Measurements from ENCODE around the gene LFNG. TPM values are rescaled to one million over a fixed set of nuclear protein-coding genes. Genes with fewer than 3 reads are reported as not detected.

Gene LFNG
- total RNA-seq, 2 donors from 2014 or later: 16.0 to 47.2 TPM

DNA sequence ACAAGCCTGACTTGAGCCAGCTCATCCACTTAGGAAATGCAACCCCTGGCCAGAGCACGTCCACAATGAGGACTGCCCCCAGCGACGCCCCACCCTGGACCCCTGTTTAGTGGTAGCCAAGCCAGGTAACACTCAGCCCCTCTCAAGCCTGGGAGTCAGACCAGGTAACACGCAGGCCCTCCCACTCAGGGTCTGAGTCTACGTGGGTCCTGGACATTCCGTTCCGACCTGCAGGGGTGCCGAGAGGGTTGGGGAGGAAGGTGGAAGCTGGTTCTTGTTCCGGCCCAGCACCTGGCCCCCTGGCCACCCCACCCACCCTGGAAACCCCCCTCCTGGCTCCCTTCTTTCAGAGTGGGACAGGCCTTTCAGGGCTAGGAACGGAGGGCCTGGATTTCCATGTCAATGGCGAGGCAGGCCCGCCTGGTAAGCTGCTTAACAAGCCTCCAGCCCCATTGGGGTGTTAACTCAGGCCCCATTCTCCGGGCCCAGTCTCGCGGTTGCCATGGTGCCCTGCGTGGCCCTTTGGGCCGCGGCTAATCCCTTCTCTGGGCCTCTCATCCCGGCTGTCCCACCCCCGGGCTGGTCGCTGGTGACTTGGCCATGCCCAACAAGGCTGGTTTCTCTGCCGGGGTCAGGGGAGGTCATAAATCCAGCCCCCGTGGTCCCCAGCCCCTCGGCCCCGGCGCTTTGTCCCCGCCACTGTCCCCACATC, 19.7 kb upstream of the LFNG start:
- no peak overlapping the region for H3K4me3 Mint-ChIP-seq
- no peaks in the 10 kb centered on the region for H3K9me3 Mint-ChIP-seq
- H3K9ac ChIP-seq (ENCODE audit: extremely low read depth, low read length, poor library complexity, severe bottlenecking): no peak overlapping the region
- no peaks in the 10 kb centered on the region for H3K27me3 ChIP-seq (ENCODE audit: control insufficient read depth, insufficient read depth, low read length, poor library complexity, severe bottlenecking)
- no peaks in the 10 kb centered on the region for H3K27me3 Mint-ChIP-seq (ENCODE audit: insufficient read depth)
- H3K27ac Mint-ChIP-seq: peak overlapping the region; percentile 44
- H3K9me3 ChIP-seq (ENCODE audit: control insufficient read depth, low read length): no peaks in the 10 kb centered on the region
- H3K4me3 ChIP-seq (ENCODE audit: low read length): no peak overlapping the region
- H3K36me3 Mint-ChIP-seq (ENCODE audit: low read depth): no peaks in the 10 kb centered on the region
- peak; percentile 72 for DNase-seq
- peaks cover 16% of the 10 kb centered on the region for H3K4me1 ChIP-seq (ENCODE audit: control insufficient read depth, insufficient read depth, low read length)
- peaks cover 15% of the 10 kb centered on the region for H3K4me1 Mint-ChIP-seq
- no peaks in the 10 kb centered on the region for H3K36me3 ChIP-seq (ENCODE audit: control insufficient read depth, insufficient read depth, low read length)
- 62 to 80% methylated on average over 15 to 26 of the region's 27 CpGs for WGBS, 2 experiments (ENCODE audit: insufficient coverage in 1 of 2, insufficient read length in 1 of 2)
- no peak for TF ChIP-seq CTCF (conservative IDR thresholded peaks at IDR 0.05)
- peak overlapping the region; percentile 77 for H3K27ac ChIP-seq (ENCODE audit: low read depth, low read length)

- Mint-ChIP-seq H3K9me3 (no peaks in the 10 kb centered on the region), H3K27ac (peak overlapping the region; percentile 44), H3K4me1 (peaks cover 15% of the 10 kb centered on the region), H3K36me3 (ENCODE audit: low read depth) (no peaks in the 10 kb centered on the region), H3K27me3 (ENCODE audit: insufficient read depth) (no peaks in the 10 kb centered on the region), H3K4me3 (no peak overlapping the region)
- H3K9me3 ChIP-seq (ENCODE audit: control insufficient read depth, low read length): no peaks in the 10 kb centered on the region
- no peaks in the 10 kb centered on the region for H3K27me3 ChIP-seq (ENCODE audit: control insufficient read depth, insufficient read depth, low read length, poor library complexity, severe bottlenecking)
- TF ChIP-seq CTCF (conservative IDR thresholded peaks at IDR 0.05): no peak
- 89 to 98% methylated on average over 11 to 12 of the region's 12 CpGs for WGBS, 2 experiments (ENCODE audit: insufficient coverage in 1 of 2, insufficient read length in 1 of 2)
- H3K4me3 ChIP-seq (ENCODE audit: low read length): no peak overlapping the region
- no peaks in the 10 kb centered on the region for H3K36me3 ChIP-seq (ENCODE audit: control insufficient read depth, insufficient read depth, low read length)
- H3K27ac ChIP-seq (ENCODE audit: low read depth, low read length): peak overlapping the region; percentile 77
- peaks cover 13% of the 10 kb centered on the region for H3K4me1 ChIP-seq (ENCODE audit: control insufficient read depth, insufficient read depth, low read length)
- no peak overlapping the region for H3K9ac ChIP-seq (ENCODE audit: extremely low read depth, low read length, poor library complexity, severe bottlenecking)
- DNase-seq: no peak
Observed at GRCh38 chr7:2500701-2501100, 18.9 kb upstream of the LFNG start.

DNA sequence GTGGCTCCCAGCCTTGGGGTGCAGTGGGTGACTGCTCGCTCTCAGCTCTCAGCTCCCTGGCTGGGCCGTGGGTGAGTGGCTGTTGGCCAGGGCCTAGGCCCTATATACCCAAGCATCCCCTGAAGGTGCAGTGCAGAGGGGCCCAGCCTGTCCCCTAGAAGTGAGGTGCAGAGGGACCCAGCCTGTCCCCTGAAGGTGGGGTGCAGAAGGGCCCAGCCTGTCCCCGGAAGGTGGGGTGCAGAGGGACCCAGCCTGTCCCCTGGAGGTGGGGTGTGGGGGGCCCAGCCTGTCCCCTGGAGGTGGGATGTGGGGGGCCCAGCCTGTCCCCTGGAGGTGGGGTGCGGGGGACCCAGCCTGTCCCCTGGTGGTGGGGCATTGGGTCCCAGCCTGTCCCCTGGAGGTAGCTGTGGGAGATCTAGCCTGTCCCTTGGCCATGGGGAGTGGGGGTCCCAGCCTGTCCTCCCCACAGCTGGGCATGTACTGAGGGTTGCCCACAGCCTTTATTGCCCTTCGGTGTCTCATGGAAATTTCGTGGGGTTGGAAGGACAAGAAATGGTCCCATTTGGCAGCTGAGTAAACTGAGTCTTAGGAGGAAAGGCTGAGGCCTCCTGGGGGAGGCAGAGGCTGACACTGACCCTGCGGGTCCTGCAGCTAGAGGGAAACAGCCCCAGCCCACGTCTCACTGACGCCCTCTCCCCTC, 17.5 kb upstream of the LFNG start:
- H3K27ac Mint-ChIP-seq: no peak overlapping the region
- H3K36me3 Mint-ChIP-seq (ENCODE audit: low read depth): no peaks in the 10 kb centered on the region
- H3K27me3 ChIP-seq (ENCODE audit: control insufficient read depth, insufficient read depth, low read length, poor library complexity, severe bottlenecking): no peaks in the 10 kb centered on the region
- H3K9ac ChIP-seq (ENCODE audit: extremely low read depth, low read length, poor library complexity, severe bottlenecking): no peak overlapping the region
- 88 to 94% methylated on average over 5 to 9 of the region's 9 CpGs for WGBS, 2 experiments (ENCODE audit: insufficient coverage in 1 of 2, insufficient read length in 1 of 2)
- no peaks in the 10 kb centered on the region for H3K9me3 Mint-ChIP-seq
- peaks cover 12% of the 10 kb centered on the region for H3K4me1 Mint-ChIP-seq
- no peaks in the 10 kb centered on the region for H3K27me3 Mint-ChIP-seq (ENCODE audit: insufficient read depth)
- no peak overlapping the region for H3K27ac ChIP-seq (ENCODE audit: low read depth, low read length)
- H3K36me3 ChIP-seq (ENCODE audit: control insufficient read depth, insufficient read depth, low read length): no peaks in the 10 kb centered on the region
- H3K4me3 Mint-ChIP-seq: no peak overlapping the region
- no peak overlapping the region for H3K4me3 ChIP-seq (ENCODE audit: low read length)
- DNase-seq: no peak
- H3K4me1 ChIP-seq (ENCODE audit: control insufficient read depth, insufficient read depth, low read length): peaks cover 12% of the 10 kb centered on the region
- H3K9me3 ChIP-seq (ENCODE audit: control insufficient read depth, low read length): no peaks in the 10 kb centered on the region
- no peak for TF ChIP-seq CTCF (conservative IDR thresholded peaks at IDR 0.05)

Measured in endodermal cell (in vitro differentiated cells).